NCI-H1105 (cell line): ENCODE results near the gene CLDN4.
"Not testable (repeated sequence)": the region's sequence is repeated elsewhere in the genome, so short reads cannot be mapped to it uniquely, and the experiment has no call there.

Experiments used
- DNase-seq: peaks from one replicate; lab custom pipeline; 2025; lab: John Stamatoyannopoulos, UW

The CLDN4 gene

DNA sequence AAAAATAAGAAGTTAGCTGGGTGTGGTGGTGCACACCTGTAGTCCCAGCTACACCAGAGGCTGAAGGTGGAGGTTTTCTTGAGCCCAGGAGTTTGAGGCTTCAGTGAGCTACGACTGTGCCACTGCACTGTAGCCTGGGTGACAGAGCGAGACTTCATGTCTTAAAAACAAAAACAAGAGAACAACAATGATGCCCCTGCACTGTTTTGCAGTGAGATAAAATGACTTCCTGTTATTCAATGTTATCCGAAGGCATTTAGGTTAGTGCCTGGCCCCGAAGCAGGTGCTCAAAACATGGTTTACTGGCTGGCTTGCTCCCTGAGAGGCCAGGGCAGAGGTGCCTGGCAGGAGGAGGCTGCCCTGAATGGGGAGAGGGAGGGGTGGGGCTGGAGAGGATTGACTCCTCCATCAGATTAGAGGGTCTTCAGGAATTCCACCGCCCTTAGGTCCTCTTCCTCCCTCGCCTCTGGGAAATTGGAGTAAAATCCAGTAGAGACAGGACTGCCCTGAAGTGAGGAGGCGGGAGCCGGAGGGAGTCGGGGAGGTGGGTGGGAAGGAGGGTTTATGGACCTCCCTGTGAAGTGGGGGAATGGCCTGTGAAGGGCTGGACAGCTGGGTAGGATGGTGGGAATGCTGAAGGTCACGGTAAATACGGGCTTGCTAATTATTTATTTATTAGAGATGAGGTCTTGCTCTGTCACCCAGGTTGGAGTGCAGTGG lies 6.8 kb upstream of the CLDN4 start:
- no peak for DNase-seq

DNA sequence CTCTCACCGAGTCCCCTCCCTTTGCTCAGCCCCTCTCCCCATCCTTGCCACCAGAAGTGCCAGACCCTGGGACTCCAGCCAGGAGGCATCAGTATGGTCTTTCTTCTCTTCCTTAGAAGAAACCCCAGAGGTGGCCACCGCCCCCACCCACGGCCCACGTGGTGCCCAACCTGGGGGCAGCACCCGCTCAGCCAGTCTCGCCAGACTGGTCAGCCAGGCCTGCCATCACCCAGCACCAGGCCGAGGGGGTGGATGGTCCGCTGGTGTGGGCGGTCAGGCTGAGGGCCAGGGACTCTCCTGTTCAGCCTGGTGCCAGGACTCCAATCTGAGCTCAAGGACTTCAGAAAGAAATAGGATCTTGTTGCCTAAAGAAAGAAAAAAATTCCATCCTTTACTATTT lies 5.8 kb upstream of the CLDN4 start:
- DNase-seq: no peak

DNA sequence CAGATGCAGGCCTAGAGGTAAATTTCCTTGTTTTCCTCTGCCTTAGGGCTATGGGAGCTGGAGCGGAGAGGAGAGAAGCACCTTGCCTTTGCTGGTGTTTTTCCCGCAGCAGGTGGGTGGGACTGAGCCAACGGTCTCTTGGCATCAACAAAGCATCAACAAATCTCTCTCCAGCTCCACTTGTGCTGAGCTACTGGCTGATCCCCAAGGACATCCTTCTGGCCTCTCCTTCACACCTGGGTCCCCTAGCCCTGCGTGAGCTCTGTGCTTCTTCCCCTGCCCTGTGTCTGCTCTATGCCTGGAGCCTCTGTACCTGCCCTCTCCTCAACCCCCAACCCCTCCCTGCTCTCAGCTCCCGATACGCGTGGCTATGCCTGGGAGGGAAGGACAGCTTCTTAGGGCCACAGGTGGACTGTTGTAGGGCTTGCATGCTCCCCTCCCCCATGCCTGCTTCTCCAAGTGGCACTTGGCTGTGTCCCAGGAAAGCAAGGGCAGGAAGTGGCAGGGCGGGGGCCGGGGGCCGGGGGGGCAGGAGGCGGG lies 3.2 kb upstream of the CLDN4 start:
- peak; percentile 97 for DNase-seq

DNA sequence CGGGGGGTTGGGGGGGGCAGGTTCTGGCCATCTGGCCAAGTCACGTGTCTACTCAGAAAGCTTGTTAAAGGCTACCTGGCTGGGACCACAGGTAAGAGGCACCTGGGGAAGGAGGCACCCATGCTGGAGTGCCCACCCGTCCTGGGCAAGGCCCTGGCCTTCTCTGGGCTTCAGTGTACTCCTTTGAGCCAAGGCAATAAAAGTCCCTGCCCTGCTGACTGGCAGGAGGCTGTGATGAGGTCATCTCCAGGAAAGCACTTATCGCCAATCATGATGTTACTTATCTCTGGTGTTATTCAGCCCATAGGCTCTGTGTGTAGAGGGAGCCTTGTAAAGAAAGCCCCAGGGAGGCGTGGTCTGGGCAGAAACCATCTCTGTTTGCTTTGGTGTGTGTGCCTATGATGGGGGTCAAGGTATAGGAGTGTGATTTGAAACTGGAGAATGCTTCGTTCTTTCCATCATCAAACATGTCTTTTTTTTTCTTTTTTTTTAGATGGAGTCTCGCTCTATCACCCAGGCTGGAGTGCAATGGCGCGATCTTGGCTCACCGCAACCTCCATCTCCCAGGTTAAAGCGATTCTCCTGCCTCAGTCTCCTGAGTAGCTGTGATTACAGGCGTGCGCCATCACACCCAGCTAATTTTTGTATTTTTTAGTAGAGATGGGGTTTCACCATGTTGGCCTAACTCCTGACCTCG lies 2.5 kb upstream of the CLDN4 start:
- DNase-seq: no peak

DNA sequence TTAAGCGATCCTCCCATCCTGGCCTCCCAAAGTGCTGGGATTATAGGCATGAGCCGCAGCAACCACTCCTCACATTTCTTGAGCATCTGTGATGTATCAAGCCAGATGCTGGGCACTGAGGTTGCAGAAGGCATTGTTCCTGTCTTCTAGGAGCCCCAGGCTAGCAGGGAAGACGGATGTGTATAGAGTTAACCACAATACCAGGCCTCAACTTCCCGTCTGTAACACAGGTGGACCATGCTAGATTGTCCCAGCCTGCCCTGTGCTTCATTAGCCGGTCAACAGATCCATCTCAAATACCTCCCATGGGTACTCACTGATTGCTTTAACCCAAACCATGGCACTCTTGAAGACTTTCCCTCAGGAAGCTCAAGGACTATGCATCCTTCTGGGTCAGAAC lies 1.8 kb upstream of the CLDN4 start:
- no peak for DNase-seq

DNA sequence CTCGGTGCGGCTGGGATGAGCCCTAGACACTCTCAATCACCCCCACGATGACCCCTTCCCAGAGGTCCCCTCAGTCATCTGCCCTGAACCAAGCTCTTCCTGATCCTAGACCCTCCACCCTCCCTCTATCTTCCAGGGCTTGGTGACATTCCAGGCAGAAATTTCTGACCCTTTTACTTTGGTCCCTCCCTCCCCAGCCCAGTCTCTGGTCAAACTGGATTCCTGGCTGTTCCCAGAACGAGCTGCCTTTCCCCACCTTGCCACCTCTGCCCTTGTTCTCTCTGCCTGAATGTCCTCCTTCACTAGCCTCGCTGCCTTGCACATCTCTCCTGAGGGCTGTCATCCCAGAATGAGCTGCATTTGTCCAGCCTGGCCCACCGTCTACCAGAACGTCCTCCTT lies 1.3 kb upstream of the CLDN4 start:
- DNase-seq: no peak

DNA sequence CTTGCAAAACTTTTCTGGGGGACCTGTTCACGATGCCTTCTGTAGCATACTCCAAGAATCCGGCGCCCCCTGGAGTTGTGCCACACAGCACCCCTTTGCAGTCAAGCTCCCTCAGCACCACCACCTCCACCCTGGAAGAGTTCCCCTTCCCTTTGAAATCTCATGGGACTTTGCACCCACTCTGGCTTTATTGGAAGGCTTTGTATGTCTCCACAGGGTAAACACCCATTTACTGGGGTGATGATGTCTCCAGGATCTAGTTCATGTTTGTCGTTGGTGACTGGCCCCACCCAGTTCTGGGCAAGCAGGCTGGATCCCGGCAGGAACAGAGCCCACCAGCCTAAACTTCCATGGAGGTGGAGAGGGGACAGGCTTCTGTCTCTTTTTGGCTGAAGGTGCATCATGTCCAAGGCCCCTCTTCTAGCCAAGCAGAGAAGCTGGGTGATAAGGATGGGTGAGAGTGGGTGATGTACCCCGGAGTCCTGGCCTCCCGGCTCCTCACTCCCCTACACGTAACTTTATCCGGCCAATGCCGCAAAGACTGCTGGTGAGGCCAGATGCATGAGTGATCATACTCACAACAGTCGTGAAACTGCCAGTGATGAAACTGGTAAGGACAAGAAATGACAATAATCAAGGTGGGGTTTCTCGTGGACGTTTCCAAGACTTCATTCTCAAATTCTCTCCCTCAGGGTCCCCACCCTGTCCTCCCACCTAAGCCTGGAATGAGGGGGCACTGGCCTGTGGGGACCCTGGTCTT lies 695 bp upstream of the CLDN4 start:
- DNase-seq: no peak

DNA sequence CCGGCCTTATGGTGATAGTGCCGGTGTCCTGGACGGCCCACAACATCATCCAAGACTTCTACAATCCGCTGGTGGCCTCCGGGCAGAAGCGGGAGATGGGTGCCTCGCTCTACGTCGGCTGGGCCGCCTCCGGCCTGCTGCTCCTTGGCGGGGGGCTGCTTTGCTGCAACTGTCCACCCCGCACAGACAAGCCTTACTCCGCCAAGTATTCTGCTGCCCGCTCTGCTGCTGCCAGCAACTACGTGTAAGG lies 713 bp downstream of the CLDN4 start:
- no peak for DNase-seq

DNA sequence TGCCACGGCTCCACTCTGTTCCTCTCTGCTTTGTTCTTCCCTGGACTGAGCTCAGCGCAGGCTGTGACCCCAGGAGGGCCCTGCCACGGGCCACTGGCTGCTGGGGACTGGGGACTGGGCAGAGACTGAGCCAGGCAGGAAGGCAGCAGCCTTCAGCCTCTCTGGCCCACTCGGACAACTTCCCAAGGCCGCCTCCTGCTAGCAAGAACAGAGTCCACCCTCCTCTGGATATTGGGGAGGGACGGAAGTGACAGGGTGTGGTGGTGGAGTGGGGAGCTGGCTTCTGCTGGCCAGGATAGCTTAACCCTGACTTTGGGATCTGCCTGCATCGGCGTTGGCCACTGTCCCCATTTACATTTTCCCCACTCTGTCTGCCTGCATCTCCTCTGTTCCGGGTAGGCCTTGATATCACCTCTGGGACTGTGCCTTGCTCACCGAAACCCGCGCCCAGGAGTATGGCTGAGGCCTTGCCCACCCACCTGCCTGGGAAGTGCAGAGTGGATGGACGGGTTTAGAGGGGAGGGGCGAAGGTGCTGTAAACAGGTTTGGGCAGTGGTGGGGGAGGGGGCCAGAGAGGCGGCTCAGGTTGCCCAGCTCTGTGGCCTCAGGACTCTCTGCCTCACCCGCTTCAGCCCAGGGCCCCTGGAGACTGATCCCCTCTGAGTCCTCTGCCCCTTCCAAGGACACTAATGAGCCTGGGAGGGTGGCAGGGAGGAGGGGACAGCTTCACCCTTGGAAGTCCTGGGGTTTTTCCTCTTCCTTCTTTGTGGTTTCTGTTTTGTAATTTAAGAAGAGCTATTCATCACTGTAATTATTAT lies 1.2 kb downstream of the CLDN4 start:
- peak; percentile 92 for DNase-seq

DNA sequence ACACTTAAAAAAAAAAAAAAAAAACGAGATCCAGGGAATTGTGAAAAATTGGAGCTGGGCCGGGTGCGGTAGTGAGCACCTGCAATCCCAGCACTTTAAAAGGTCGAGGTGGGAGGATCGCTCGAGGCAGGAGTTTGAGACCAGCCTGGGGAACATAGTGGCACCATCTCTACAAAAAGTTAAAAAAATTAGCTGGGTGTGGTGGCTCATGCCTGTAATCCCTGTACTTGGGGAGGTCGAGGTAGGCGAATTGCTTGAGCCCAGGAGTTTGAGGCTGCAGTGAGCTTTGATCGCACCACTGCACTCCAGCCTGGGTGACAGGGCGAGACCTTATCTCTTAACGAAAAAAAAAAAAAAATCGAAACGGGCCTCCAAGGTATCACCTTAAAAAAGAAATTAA lies 2.0 kb downstream of the CLDN4 start:
- no peak for DNase-seq

DNA sequence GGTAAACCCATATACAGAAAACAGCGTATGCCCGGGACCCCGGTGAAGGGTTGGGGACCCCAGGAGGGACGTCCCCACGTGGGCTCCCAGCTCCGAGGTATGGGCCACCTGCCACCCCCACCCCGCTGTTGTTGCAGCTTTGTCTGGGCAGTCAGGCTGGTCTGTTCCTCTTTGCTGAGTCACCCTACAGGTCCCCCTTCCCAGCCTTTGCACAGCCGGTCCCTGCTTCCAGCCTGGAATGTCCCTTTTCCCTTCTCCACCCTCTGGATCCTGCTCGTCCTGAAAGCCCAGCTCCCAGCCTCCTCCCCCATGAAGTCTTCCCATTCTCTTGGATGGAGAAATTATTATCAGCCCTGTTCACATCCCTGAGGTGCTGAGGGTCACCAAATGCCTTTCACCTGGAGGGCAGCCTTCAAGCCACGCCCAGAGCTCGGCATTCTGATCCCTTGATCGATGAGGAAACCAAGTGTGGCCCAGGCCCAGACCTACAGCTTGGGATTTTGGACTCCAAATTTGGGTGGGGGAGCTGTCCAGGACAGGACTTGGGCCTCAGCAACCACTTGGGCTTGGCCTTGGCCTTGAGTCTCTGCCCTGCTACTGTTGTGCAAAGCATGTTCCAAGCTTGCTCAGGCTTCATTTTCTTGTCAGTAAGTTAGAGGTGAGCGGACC lies 2.6 kb downstream of the CLDN4 start:
- DNase-seq: no peak

DNA sequence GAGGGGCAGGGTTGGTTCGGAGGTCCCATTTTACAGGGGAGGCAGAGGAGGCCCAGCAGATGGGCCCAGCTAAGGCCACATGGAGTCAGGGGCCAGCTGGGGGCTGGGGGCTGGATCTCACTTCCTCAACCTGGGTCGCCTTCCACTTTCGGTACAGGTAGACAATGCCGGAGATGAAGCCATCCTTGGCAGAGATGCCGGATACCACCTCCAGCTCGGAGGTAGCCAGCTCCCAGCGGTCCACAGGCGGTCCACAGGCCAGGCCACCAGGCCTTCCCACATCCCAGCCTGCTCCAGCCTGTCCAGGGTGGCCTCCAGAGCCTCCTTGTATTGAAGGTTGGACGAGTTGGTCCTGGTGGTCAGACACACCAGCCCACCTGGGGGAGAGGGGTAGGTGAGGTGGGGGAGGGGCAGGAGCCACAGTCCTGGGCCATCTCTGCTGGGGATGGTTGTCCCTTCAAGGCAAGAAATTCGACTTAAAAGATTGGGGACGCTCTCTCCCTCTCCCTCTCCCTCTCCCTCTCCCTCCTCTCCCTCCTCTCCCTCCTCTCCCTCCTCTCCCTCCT lies 3.9 kb downstream of the CLDN4 start:
- DNase-seq: no peak

DNA sequence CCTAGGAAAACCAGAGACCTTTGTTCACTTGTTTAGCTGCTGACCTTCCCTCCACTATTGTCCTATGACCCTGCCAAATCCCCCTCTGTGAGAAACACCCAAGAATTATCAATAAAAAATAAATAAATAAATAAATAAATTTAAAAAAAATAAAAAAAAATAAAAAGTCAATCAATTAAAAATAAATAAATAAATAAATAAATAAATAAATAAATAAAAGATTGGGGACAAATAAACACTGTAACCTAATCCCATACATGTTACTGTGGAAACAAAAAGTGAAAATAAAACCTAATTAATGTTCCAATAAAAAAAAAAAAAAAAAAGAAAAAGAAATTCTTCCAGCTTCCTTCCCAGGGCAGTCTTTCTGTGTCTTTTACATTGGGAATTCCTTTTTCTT lies 6.4 kb downstream of the CLDN4 start:
- DNase-seq: not testable (repeated sequence)

DNA sequence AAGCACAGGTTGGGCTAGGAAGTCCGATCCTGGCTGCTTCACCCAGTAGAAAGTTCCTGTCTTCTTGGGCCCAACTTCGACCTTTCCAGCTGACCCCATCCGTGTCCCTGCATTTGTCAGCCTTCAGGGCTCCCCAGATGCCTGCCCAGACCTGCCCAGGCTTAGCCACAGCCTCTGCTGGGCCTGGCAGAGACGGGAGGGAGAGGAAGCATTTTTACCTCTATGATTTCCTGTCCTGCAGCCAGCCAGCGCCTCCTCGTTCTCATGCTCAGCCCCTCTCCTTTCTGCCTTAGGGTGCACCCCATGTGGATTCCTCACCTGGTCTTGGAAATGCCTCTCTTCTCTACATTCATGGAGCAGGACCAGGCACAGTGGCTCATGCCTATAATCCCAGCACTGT lies 7.8 kb downstream of the CLDN4 start:
- no peak for DNase-seq

DNA sequence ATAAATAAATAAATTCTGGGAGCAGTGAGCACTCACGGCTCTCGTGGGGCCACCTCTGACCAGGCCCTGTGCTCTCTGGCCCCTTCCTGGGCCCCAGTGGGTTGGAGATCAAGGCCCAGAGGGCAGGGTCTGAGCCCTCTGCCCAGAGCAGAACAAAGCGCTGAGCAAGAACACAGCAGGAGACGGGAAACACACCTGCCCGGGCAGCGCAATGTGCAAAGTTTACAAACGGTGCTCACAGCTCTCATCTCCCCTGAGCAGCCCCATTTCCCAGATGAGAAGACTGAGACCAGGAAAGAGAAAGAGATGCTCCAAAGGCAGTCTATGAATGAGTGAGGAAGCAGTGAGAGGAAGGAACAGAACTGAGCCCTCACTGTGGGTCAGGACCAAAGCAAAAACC lies 8.5 kb downstream of the CLDN4 start:
- no peak for DNase-seq

DNA sequence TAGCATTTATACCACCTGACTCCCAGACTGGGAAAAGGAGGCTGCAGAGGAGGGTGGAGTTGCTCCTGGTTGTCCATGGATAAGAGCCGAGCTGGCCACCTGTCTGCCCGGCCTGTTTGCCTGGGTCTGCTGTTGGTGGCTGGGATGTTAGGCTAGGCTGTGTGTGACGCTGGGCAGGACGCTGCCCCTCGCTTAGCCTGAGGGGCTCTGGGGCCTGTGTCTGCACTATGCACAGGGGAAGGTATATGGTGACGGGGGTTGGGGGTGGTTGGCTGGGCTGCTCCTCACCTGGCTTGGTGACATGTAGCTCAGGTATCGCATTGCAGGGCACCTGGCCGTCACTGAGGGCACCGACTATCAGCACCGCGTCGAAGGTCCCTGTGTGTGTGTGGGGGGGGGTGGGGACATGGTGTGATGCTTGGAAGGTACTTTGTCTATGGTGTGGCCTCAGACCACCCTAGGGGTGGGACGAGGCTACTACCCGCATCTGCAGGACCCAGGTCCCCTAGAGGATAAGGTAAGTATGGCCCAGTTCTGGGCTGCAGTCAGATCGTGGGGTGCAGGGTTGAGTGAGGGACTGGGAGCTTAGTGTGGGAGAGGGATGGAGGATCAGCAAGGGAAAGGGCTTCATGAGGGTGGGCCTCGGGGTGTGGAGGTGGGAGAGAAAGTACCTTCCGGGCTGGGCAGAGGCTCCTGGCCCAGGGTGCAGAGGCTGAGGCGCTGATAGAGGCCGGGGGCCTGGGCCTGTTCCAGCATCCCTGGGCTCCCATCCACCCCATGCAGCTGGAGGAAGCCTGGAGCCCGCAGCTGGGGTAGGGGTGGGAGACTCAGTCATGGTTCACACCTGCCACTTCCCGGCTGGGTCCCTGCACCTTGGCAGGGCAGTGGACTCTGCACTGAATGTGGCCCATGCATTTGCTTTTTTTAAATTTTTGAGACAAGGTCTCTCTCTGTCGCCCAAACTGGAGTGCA lies 9.2 kb downstream of the CLDN4 start:
- DNase-seq: no peak

DNA sequence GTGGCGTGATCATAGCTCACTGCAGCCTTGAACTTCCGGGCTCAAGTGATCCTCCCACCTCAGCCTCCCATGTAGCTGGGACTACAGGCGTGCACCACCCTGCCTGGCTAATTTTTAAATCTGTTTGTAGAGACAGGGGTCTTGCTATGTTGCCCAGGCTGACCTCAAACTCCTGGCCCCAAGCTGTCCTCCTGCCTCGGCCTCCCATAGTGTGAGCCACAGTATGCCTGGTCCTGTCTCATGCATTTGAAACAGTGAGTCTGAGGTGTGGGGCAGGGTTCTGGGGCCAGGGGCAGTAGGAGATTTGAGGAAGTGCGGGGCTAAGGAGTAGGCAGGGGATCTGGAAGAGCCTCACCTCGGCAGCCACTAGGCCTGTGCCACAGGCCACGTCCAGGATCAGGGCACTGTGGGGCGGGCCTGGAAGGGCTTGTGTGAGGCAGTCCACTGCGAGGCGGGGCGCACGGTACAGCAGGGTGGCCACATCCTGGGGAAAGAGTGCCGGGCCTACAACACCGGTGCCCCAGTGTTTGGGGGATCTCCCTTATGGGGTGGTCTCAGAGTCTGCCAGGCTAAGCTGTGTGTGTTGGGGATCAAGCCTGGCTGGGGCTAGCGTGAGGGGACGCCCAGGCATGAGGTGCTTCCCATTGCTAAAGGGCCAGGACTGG lies 10.1 kb downstream of the CLDN4 start:
- DNase-seq: no peak

DNA sequence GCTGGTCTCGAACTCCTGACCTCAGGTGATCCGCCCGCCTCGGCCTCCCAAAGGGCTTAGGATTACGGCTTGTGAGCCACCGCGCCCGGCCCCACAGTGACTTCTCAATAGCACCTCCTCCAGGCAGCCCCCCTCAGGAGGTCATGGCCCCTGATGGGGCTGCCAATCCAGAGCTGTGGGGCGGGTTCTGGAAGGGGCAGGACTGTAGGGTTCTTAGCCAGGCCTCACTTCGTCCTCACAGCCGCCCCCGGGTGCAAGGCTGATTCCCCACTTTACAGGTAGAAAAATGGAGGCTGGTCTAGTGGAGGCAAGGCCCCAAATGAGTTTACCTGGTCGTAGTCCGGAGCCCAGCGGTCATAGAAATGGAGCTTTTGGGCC lies 10.9 kb downstream of the CLDN4 start:
- DNase-seq: no peak

DNA sequence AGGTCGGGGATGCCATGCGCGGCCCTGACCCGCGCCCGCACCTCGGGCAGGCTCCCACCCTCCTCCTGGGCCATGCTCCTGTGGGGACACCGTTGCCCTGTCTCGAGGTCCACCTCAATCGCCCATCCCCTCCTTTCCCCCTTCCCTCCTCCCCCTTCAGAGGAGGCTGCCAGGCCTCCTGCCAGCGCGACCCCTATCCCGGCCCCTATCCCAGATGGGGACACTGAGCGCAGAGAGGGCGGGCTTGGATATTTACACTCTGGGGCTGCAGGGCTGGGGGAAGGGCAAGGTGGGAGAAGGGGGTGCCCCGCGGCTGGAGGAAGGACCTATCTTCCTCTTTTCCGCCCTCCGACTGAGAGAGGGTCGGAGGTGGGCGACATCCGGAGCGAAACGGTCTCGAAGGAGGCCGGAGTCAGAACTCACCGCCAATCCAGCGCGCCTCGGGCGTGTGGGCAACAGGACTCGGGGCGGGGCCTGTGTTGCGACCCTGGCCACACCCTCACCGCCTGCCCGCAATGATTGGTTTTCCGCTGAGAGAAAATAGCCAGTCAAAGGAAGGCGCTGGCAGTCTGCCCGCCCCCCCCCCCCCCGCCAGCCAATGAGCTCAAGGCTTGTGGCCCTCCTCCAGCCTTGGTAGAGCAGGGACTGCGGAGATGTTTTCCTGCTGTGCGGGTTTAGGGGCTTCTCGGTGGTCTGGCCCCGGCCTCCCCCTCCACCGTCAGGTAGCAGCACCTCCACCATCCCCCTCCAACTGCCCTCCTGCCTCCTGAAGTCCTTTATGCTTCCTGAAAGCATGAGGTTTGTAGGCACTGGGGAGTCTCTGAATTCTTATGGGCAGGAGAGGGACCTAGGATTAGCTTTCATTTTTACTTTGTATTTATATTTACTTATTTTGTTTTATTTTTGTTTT lies 11.5 kb downstream of the CLDN4 start, which contains the start of gene METTL27:
Gene METTL27 (minus strand): TSS at position 450 of the 910 bp plus-strand sequence. CDS start 376 bp downstream, at position 74.
- DNase-seq: peak; percentile 91
